Transverse colon (tissue), 4 donors: ENCODE data around the gene WDR12.

Experiments
- EP300 ChIP-seq: sonication (generic); formaldehyde crosslinking; IDR thresholded peaks from one replicate; pipeline ENCODE4 v1.6.1; 2017; ENCODE audit warnings: antibody characterized with exemption, low read depth
- POLR2A ChIP-seq: fragments of 450-650 bp; IDR thresholded peaks from one replicate; pipeline ENCODE4 v1.6.1; 2016; ENCODE audit warnings: antibody characterized with exemption, mild to moderate bottlenecking, moderate library complexity
- POLR2AphosphoS5 ChIP-seq, 3 donors: sonication (generic); formaldehyde crosslinking; IDR thresholded peaks; one replicate each; pipeline ENCODE4 v1.6.1; 2016; ENCODE audit warnings: antibody characterized with exemption in 3 of 3
- TF ChIP-seq, protein P1 (sequence below), 5 experiments: fragments of 200-600 bp in 3 of 5; fragments of 450-650 bp in 2 of 5; sonication (generic) in 3 of 5; IDR thresholded peaks; 1 replicate in 2 of 5; 2 replicates in 3 of 5; pipeline ENCODE4 v1.5.1; 2016 to 2017; ENCODE audit warnings: antibody characterized with exemption in 5 of 5, inconsistent platforms in 3 of 5, mild to moderate bottlenecking in 2 of 5, moderate library complexity in 1 of 5

DNA sequence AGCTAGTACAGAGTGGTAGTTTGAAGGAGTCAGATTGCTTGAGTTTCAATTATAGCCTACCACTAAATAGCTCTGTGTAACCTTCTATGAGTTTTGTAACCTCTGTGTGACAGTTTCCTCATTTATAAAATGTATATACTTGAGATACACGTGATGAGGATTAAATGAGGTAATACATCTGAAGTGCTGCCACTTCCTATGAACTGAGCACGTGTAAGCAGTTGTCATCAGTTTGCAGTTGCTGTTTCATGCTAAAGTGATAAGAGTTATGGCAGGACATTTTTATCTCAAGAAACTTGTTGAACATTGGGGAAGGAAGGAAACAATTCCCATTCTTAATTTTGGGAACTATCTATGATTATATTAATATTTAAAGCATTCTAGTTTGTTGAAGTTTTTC lies 39.1 kb upstream of the WDR12 start:
- TF ChIP-seq POLR2A (no peak), POLR2AphosphoS5 (IDR thresholded peaks at IDR 0.05) (no peak), EP300 (no peak)
- TF ChIP-seq, protein P1, sequence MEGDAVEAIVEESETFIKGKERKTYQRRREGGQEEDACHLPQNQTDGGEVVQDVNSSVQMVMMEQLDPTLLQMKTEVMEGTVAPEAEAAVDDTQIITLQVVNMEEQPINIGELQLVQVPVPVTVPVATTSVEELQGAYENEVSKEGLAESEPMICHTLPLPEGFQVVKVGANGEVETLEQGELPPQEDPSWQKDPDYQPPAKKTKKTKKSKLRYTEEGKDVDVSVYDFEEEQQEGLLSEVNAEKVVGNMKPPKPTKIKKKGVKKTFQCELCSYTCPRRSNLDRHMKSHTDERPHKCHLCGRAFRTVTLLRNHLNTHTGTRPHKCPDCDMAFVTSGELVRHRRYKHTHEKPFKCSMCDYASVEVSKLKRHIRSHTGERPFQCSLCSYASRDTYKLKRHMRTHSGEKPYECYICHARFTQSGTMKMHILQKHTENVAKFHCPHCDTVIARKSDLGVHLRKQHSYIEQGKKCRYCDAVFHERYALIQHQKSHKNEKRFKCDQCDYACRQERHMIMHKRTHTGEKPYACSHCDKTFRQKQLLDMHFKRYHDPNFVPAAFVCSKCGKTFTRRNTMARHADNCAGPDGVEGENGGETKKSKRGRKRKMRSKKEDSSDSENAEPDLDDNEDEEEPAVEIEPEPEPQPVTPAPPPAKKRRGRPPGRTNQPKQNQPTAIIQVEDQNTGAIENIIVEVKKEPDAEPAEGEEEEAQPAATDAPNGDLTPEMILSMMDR (IDR thresholded peaks at IDR 0.05), result no peak
